Common myeloid progenitor, CD34-positive (primary cell): Measurements from ENCODE around the gene FAM83G.

ENCODE experiments used
- CTCF ChIA-PET: fragments of 350-600 bp; sonication (Branson Sonifier 250); formaldehyde crosslinking; loops from one replicate; lab custom pipeline; 2021; ENCODE audit warnings: antibody characterized with exemption; lab: Charles Lee
- POLR2A ChIA-PET: fragments of 350-600 bp; sonication (Branson Sonifier 250); formaldehyde crosslinking; loops from one replicate; lab custom pipeline; 2021; ENCODE audit warnings: antibody characterized with exemption; lab: Charles Lee
- DNase-seq, 3 donors: peaks; one replicate each; pipeline versions ENCODE4 v3.0.0 to v3.0.0-alpha.2; 2013
- H3K27ac ChIP-seq, 2 experiments: 1 replicate in 1 of 2; 2 replicates in 1 of 2; pipeline ENCODE4 v1.7.0; 2013; ENCODE audit warnings: inconsistent platforms in 2 of 2, low read length in 2 of 2, mild to moderate bottlenecking in 2 of 2, low read depth in 1 of 2, moderate library complexity in 1 of 2; ENCODE audit not compliant: severe bottlenecking in 2 of 2, insufficient read depth in 1 of 2, poor library complexity in 1 of 2
- H3K27me3 ChIP-seq, 5 experiments: replicated peaks in 2 of 5; 1 replicate in 3 of 5; 2 replicates in 2 of 5; pipeline versions ENCODE4 v1.6.1 to v1.7.0; 2013; ENCODE audit warnings: low read length in 4 of 5, mild to moderate bottlenecking in 2 of 5, moderate library complexity in 2 of 5, inconsistent platforms in 1 of 5; ENCODE audit not compliant: insufficient read depth in 5 of 5, control insufficient read depth in 4 of 5
- H3K36me3 ChIP-seq, 4 experiments: 1 replicate in 2 of 4; 2 replicates in 2 of 4; pipeline versions ENCODE4 v1.6.1 to v1.7.0; 2013; ENCODE audit warnings: low read length in 3 of 4, control low read depth in 1 of 4, mild to moderate bottlenecking in 1 of 4; ENCODE audit not compliant: control insufficient read depth in 4 of 4, insufficient read depth in 4 of 4
- H3K4me1 ChIP-seq, 4 experiments: 1 replicate in 3 of 4; 2 replicates in 1 of 4; pipeline versions ENCODE4 v1.6.1 to v1.7.1; 2013; ENCODE audit warnings: low read length in 3 of 4, mild to moderate bottlenecking in 3 of 4, control low read depth in 1 of 4, inconsistent platforms in 1 of 4, moderate library complexity in 1 of 4; ENCODE audit not compliant: control insufficient read depth in 4 of 4, insufficient read depth in 4 of 4; ENCODE audit errors: control extremely low read depth in 1 of 4
- H3K4me3 ChIP-seq, 7 experiments: 1 replicate in 4 of 7; 2 replicates in 3 of 7; pipeline versions ENCODE4 v1.5.1 to v1.7.0; 2013; ENCODE audit warnings: mild to moderate bottlenecking in 7 of 7, low read length in 6 of 7, moderate library complexity in 6 of 7, inconsistent platforms in 2 of 7, low read depth in 2 of 7, control low read depth in 1 of 7; ENCODE audit not compliant: insufficient read depth in 4 of 7, control insufficient read depth in 1 of 7; ENCODE audit errors: extremely low read depth in 1 of 7
- H3K9me3 ChIP-seq, 5 experiments: 1 replicate in 4 of 5; 2 replicates in 1 of 5; pipeline versions ENCODE4 v1.6.1 to v1.7.1; 2013; ENCODE audit warnings: low read length in 4 of 5, mild to moderate bottlenecking in 2 of 5, inconsistent platforms in 1 of 5, low read depth in 1 of 5, moderate library complexity in 1 of 5; ENCODE audit not compliant: control insufficient read depth in 4 of 5, insufficient read depth in 2 of 5; ENCODE audit errors: control extremely low read depth in 1 of 5
- WGBS: methylation state at CpG from one replicate; pipeline ENCODE4 v1.1.5; 2013; ENCODE audit not compliant: insufficient coverage; 5-methylcytosine and 5-hydroxymethylcytosine counted together

FAM83G gene

DNA sequence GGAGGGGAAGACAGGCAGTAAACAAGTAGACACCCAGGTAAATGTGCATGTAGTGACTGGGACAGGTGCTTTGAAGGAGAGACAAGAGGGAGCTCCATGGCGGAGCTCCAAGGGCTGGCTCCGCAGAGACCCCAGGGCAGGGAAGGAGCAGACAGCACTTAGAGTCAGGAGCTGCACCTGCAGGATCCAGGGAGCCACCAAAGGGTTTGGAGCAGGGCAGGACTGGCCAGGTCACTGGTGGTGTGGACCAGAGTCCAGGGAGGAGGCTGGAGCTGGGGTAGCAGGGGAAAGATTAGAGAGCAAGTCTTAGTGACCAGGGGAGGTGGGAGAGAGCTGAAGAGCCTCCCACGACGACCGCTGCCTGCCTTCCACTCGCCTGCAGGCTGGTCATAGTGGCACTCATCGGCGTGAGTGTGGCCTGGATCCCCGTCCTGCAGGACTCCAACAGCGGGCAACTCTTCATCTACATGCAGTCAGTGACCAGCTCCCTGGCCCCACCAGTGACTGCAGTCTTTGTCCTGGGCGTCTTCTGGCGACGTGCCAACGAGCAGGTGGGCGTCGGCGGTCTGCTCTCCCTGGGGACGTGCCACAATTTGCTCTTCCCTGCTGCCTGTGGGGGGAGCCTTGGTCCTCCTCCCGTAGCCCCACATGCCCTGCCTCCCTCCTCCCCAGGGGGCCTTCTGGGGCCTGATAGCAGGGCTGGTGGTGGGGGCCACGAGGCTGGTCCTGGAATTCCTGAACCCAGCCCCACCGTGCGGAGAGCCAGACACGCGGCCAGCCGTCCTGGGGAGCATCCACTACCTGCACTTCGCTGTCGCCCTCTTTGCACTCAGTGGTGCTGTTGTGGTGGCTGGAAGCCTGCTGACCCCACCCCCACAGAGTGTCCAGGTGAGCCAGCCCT lies 14.7 kb upstream of the FAM83G start:
- CTCF ChIA-PET = interaction anchor here (1.1 kb wide), 1 partner anchor 58 kb away, joined by 4 read pairs; no protein-coding TSS in a partner anchor
- Histone ChIP-seq H3K4me1 (no peaks in the 10 kb centered on the region), H3K36me3 (peaks cover 0 to 27% (median 7%) of the 10 kb centered on the region in 4 experiments), H3K4me3 (no peak overlapping the region), H3K27ac (no peak overlapping the region), H3K27me3 (no peaks in the 10 kb centered on the region), H3K9me3 (no peaks in the 10 kb centered on the region)
- POLR2A ChIA-PET = interaction anchor here (1.4 kb wide), 1 partner anchor 15 kb away, joined by 4 read pairs; the partner anchor contains the start of gene FAM83G
- 92% methylated on average over 25 of the region's 27 CpGs for WGBS
- DNase-seq = no peak

DNA sequence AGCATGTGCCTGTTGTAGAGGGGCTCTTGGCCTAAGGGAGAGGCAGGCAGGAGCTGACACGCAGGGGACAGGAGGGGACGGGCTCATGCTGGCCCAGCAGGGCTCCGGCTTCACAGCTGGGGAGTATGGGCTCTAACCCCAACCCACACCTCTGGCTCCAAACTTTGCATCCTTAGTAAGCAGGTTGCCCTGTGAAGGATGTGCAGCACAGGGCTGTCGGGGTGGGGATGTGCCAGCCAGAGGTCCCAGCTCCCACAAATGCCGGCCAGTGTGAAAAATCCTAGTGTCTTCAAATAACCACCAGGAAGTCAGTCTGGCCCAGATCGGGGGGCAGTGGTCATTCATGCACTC lies 14.0 kb upstream of the FAM83G start:
- peaks cover 0 to 20% (median 4%) of the 10 kb centered on the region in 4 experiments for H3K36me3 ChIP-seq
- no peak overlapping the region for H3K27ac ChIP-seq
- POLR2A ChIA-PET = interaction anchor here (1.4 kb wide), 1 partner anchor 14 kb away, joined by 4 read pairs; the partner anchor contains the start of gene FAM83G
- CTCF ChIA-PET = interaction anchor here (1.1 kb wide), 1 partner anchor 58 kb away, joined by 4 read pairs; no protein-coding TSS in a partner anchor
- WGBS = 88% methylated on average over 4 of the region's 6 CpGs
- no peak overlapping the region for H3K4me3 ChIP-seq
- no peaks in the 10 kb centered on the region for H3K9me3 ChIP-seq
- no peaks in the 10 kb centered on the region for H3K4me1 ChIP-seq
- DNase-seq = no peak
- no peaks in the 10 kb centered on the region for H3K27me3 ChIP-seq

DNA sequence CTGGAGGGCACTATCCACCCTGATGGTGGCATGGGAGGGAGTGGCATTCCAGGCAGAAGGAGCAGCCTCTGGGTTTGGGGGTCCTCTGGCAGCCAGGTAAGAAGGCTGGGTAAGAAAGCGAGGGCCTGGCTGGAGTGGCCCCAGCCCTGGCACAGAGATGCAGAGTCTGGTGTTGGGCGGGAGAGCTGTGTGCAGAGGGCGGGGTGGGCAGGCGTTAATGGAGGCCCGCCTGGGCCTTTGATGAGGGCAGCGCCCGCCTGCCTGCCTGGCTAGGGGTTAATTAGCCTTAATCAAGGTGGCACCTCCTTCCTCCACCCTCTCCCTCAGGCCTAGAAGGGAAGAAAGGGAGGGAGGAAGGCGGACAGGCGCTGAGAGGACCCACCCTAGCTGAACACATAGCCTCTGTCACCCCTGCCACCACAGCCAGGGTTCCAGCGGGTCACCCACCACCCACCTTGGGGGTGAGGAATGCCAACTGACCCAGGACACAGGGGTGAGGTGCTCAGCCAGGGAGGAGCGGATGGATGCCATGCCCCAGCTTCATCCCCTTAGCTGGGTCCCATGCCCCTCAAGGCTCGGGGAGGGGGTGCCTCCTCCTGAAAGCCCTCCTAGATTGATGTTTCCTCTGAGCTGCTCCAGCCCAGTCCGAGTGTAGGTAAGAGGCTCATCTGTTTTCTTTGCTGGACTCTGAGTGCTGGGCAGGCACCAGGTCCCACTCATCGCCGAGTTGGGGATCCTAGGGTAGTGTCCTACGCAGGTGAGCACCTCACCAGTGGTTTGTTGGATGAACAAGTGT lies 13.4 kb upstream of the FAM83G start:
- no peaks in the 10 kb centered on the region for H3K4me1 ChIP-seq
- CTCF ChIA-PET = interaction anchor here (1.0 to 1.1 kb wide), 2 partner anchors 57 kb away, joined by 3 to 4 read pairs; no protein-coding TSS in a partner anchor
- no peak for DNase-seq
- H3K27ac ChIP-seq = no peak overlapping the region
- POLR2A ChIA-PET = interaction anchor here (1.4 kb wide), 1 partner anchor 14 kb away, joined by 4 read pairs; the partner anchor contains the start of gene FAM83G
- WGBS = 98% methylated on average over 6 of the region's 16 CpGs
- peaks cover 0 to 17% (median 4%) of the 10 kb centered on the region in 4 experiments for H3K36me3 ChIP-seq
- H3K4me3 ChIP-seq = no peak overlapping the region
- H3K9me3 ChIP-seq = no peaks in the 10 kb centered on the region
- no peaks in the 10 kb centered on the region for H3K27me3 ChIP-seq

DNA sequence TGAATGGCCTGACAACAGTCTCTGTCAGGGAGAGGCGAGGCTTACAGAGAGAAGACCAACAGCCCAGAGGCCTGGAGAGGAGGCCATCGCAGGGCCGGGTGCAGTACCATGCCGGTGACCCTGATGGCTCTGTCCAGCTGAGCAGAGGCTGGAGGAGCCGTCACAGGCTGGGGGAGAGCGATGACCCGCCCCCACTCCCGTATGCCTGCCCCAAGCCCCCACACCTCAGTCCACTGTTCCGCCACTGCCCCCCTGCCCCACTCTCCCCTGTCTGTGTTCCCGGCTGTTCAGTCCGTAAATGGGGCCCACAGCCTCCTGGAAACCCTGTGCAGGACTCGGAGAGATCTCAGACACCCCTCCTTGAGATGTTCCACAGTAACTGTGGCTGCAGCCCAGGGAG lies 12.8 kb upstream of the FAM83G start:
- POLR2A ChIA-PET = no interaction called here
- H3K4me1 ChIP-seq = no peaks in the 10 kb centered on the region
- no peak overlapping the region for H3K27ac ChIP-seq
- CTCF ChIA-PET = interaction anchor here (1.0 kb wide), 1 partner anchor 57 kb away, joined by 3 read pairs; no protein-coding TSS in a partner anchor
- H3K4me3 ChIP-seq = no peak overlapping the region
- no peaks in the 10 kb centered on the region for H3K9me3 ChIP-seq
- no peaks in the 10 kb centered on the region for H3K27me3 ChIP-seq
- 87% methylated on average over 7 of the region's 12 CpGs for WGBS
- H3K36me3 ChIP-seq = peaks cover 0 to 13% (median 3%) of the 10 kb centered on the region in 4 experiments
- DNase-seq = no peak

DNA sequence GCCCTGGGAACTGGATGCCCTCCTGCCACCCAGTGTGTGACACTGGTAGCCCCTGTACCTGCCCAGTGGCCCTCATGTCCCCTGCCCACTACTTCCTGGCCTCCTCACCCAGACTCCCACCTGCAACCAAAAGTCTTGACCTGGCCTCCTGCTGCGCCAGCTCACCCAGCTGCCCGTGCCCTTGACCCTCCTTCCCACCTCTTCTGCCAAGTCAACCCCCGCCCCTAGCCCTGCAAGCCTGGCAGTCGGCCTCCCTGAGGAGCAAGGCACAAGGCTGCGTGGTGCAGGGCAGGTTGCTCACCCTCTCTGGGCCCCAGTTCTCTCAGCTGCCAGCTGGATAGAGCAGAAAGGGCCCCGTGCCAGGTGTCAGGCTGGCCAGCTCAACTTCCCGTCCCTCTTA lies 12.3 kb upstream of the FAM83G start:
- CTCF ChIA-PET = interaction anchor here (0.6 to 1.0 kb wide), 2 partner anchors 27 to 56 kb away, joined by 3 read pairs; no protein-coding TSS in a partner anchor
- POLR2A ChIA-PET = no interaction called here

DNA sequence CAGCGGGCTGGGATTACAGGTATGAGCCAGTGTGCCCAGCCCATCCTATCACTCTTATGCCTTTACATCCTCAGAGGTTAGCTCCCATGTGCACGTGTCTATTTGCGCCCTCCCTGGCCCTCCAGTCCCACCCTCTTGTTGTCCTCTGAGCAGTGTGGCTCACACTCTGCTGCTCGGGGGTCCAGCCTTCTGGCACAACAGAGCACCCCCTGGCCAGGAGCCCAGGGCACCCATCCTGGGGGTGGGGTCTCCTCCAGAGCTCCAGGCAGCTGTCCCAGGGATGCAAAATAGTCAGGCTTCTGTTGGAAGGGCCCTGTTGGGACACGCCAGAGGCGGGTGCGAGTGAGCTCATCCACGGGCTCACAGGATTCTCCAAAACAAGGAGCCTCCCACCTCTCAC lies 11.7 kb upstream of the FAM83G start:
- POLR2A ChIA-PET = no interaction called here
- CTCF ChIA-PET = no interaction called here
- no peaks in the 10 kb centered on the region for H3K4me1 ChIP-seq
- no peak overlapping the region for H3K4me3 ChIP-seq
- WGBS = 98% methylated on average over 7 of the region's 8 CpGs
- H3K36me3 ChIP-seq = peaks cover 0 to 3% (median 1%) of the 10 kb centered on the region in 4 experiments
- no peak for DNase-seq
- no peaks in the 10 kb centered on the region for H3K27me3 ChIP-seq
- no peak overlapping the region for H3K27ac ChIP-seq
- no peaks in the 10 kb centered on the region for H3K9me3 ChIP-seq

More for the DNA sequence above, 12.3 kb upstream of the FAM83G start:
- peaks cover 0 to 8% (median 2%) of the 10 kb centered on the region in 4 experiments for H3K36me3 ChIP-seq
- no peak overlapping the region for H3K4me3 ChIP-seq
- H3K9me3 ChIP-seq = no peaks in the 10 kb centered on the region
- no peaks in the 10 kb centered on the region for H3K27me3 ChIP-seq
- 88% methylated on average over 7 of the region's 7 CpGs for WGBS
- no peak overlapping the region for H3K27ac ChIP-seq
- DNase-seq = no peak
- no peaks in the 10 kb centered on the region for H3K4me1 ChIP-seq
